Coronary artery (tissue), 2 donors: ENCODE data around the gene ESYT2.

Source experiments
- DNase-seq: peaks from one replicate; pipeline ENCODE4 v3.0.0-alpha.2; 2017; ENCODE audit warnings: low spot score
- H3K27ac ChIP-seq, 2 donors: fragments of 200-600 bp; sonication (generic); one replicate each; pipeline ENCODE4 v1.5.1; 2016 to 2019
- H3K4me3 ChIP-seq: fragments of 200-600 bp; sonication (generic); 2 replicates; pipeline ENCODE4 v1.5.1; 2016; ENCODE audit warnings: mild to moderate bottlenecking, moderate library complexity
- TF ChIP-seq, protein P1 (sequence below): fragments of 200-600 bp; sonication (generic); IDR thresholded peaks from one replicate; pipeline ENCODE4 v1.5.1; 2019; ENCODE audit warnings: antibody characterized with exemption

ESYT2 gene

DNA sequence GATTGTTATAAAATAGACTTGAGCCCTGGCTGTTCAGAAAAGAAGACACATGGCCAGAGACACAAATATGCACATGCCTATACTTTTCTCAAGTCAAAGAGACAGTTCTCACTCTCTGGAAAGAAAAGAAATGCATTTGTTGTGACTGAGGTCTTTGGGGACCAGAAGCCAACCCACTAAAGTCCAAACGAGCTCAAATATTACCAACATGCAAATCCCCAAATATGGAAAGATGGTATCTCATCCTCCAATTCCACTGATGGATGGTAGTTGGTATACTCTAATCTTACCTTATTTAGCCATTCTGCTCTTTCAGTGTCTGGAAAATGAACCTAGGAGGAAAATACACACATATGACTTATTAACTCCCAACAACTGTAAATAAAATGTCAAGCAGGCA is 30.6 kb downstream of the ESYT2 start:
- H3K4me3 ChIP-seq, result no peak overlapping the region
- no peak for DNase-seq
- H3K27ac ChIP-seq, result no peak overlapping the region
- TF ChIP-seq, protein P1, sequence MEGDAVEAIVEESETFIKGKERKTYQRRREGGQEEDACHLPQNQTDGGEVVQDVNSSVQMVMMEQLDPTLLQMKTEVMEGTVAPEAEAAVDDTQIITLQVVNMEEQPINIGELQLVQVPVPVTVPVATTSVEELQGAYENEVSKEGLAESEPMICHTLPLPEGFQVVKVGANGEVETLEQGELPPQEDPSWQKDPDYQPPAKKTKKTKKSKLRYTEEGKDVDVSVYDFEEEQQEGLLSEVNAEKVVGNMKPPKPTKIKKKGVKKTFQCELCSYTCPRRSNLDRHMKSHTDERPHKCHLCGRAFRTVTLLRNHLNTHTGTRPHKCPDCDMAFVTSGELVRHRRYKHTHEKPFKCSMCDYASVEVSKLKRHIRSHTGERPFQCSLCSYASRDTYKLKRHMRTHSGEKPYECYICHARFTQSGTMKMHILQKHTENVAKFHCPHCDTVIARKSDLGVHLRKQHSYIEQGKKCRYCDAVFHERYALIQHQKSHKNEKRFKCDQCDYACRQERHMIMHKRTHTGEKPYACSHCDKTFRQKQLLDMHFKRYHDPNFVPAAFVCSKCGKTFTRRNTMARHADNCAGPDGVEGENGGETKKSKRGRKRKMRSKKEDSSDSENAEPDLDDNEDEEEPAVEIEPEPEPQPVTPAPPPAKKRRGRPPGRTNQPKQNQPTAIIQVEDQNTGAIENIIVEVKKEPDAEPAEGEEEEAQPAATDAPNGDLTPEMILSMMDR, result no peak

DNA sequence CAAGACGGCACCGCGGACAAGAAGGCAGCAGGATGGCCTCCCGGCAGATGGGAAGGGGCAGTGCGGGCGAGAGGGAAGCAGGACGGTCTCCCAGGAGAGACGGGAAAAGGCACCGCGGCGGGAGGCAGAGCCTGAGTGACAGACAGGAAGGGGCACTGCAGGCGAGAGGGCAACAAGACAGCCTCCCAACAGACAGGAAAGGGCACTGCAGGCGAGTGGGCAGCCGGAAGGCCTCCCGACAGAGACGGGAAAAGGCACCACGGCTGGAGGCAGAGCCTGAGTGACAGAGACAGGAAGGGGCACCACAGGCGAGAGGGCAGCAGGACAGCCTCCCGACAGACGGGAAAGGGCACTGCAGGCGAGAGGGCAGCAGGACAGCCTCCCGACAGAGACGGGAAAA is 32.6 kb downstream of the ESYT2 start:
- TF ChIP-seq, protein P1, result no peak
- no peak overlapping the region for H3K27ac ChIP-seq

GRCh38 chr7:158795272-158795671 is 34.0 kb downstream of the ESYT2 start:
- H3K4me3 ChIP-seq, result no peak overlapping the region
- DNase-seq, result no peak
- peak overlapping the region in 1 of 2 donors; percentile 28 for H3K27ac ChIP-seq
- TF ChIP-seq, protein P1, result no peak

More for the DNA sequence above, 32.6 kb downstream of the ESYT2 start:
- DNase-seq, result no peak
- no peak overlapping the region for H3K4me3 ChIP-seq

- TF ChIP-seq, protein P1, result no peak
- no peak for DNase-seq
- H3K27ac ChIP-seq, result no peak overlapping the region
Measured at GRCh38 chr7:158791107-158791506, 38.2 kb downstream of the ESYT2 start.

DNA sequence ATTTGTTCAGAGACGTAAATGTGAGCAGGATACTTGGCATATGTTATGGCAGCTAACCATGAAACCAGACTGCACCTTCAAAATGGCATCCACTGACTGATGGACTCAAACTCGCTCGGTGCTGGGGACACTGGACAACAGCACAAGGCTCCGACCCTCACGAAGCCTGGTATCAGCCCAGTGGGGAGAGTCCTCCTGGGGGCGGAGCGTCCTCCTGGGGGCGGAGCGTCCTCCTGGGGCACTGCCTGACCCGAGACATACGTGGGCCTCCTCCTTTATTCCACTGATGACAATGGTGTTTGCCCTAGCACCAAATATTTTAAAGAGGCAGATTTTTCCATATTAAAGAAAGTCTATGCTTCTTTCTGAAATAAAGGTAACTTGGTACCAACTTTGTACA is 39.5 kb downstream of the ESYT2 start:
- no peak for DNase-seq
- H3K27ac ChIP-seq, result peak overlapping the region in 1 of 2 donors; percentile 33
- no peak overlapping the region for H3K4me3 ChIP-seq
- TF ChIP-seq, protein P1, result no peak

More at GRCh38 chr7:158791107-158791506, 38.2 kb downstream of the ESYT2 start:
- H3K4me3 ChIP-seq, result no peak overlapping the region

DNA sequence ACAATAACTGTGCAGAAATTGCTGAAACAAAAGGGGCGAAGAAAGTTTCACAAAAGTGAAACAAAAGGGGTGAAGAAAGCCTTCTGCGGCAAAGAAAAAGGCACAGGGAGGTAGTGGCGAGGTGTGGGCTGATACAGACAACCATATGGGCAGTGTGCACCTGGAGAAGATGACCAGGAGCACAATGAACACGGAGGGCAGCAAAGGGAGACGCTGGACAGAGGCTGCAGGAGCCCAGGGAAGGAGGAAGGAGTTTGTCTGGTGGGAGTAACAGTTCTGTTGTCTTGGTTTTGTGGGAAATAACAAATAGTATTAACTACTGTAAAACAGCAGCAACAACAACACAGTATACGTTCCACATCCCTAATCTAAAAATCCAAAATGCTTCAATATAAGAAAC is 42.4 kb downstream of the ESYT2 start:
- TF ChIP-seq, protein P1, result no peak
- DNase-seq, result no peak
- Histone ChIP-seq H3K4me3 (no peak overlapping the region), H3K27ac (peak overlapping the region; percentile 88 to 91)

- H3K4me3 ChIP-seq, result no peak overlapping the region
- H3K27ac ChIP-seq, result peak overlapping the region; percentile 88 to 91
- TF ChIP-seq, protein P1, result no peak
- no peak for DNase-seq
Measured at GRCh38 chr7:158784270-158784669, 45.0 kb downstream of the ESYT2 start.
